IPS-NIHi7 (cell line): Measurements from ENCODE around the gene LCN15.
"Not testable (repeated sequence)": the region's sequence is repeated elsewhere in the genome, so short reads cannot be mapped to it uniquely, and the experiment has no call there.

Experiments
- DNase-seq: peaks from one replicate; pipeline ENCODE4 v3.0.0; 2012; ENCODE audit warnings: mixed read lengths; ENCODE audit errors: extremely low spot score

The LCN15 gene

GRCh38 chr9:136764301-136764891 is at the start of gene LCN15:
Gene LCN15 (minus strand): TSS chr9:136764518. CDS start chr9:136764488, 30 bp downstream.
- DNase-seq, result peak; percentile 7

GRCh38 chr9:136808806-136809158 is 44.5 kb upstream of the LCN15 start:
- no peak for DNase-seq

GRCh38 chr9:136808075-136808805 is 43.9 kb upstream of the LCN15 start:
- DNase-seq, result no peak

- DNase-seq, result peak; percentile 92
Observed at GRCh38 chr9:136807281-136808074, 43.2 kb upstream of the LCN15 start, which contains the start of gene RABL6. Gene RABL6 (plus strand): TSS chr9:136807948. CDS start chr9:136808197, 249 bp downstream.

- no peak for DNase-seq
Observed at GRCh38 chr9:136806631-136807201, 42.4 kb upstream of the LCN15 start.

GRCh38 chr9:136806067-136806466 is 41.7 kb upstream of the LCN15 start:
- no peak for DNase-seq

DNA sequence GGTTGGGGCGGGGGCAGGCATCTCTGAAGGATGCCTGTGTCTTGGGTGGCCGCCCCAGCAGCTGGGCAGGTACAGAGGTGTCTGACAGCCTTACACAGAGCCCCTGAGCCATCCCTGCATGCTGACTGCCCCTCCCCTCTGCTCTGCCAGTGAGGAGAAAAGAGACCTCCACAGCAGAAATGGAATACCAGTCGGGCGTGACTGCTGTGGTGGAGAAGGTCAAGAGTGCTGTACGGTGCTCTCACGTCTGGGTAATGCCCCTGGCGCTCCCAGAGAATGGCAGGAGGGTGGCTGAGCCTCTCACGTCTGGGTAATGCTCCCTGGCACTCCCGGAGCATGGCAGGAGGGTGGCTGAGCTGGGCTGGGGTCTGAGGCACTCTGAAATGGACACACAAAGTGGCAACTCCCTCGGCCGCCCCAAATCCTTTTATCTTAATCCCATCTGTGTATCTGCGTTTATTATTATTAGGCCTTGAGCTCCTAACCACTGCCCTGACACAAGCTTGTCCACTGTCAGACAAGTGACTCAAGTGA is 41.0 kb upstream of the LCN15 start:
- no peak for DNase-seq

GRCh38 chr9:136804509-136805206 is 40.3 kb upstream of the LCN15 start:
- no peak for DNase-seq

GRCh38 chr9:136803551-136804508 is 39.5 kb upstream of the LCN15 start:
- no peak for DNase-seq

DNA sequence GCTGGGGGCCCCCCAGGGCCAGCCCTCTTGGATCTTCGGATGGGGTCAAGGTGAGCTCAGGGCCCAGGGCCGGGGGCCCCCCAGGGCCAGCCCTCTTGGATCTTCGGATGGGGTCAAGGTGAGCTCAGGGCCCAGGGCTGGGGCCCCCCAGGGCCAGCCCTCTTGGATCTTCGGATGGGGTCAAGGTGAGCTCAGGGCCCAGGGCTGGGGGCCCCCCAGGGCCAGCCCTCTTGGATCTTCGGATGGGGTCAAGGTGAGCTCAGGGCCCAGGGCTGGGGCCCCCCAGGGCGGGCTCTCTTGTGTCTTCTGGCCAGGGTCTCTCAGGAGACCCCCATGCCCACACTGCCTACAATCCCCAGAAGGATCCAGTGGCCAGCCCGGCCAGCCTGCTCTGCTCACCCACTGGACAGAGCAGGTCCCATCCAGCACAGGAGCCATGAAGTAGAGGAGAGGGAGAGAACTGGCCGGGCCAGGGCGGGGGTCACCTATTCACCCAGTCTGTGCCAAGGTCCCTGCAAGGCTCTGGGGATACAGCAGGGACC is 38.8 kb upstream of the LCN15 start:
- not testable (repeated sequence) for DNase-seq

- no peak for DNase-seq
Observed at GRCh38 chr9:136802321-136802720, 38.0 kb upstream of the LCN15 start.

GRCh38 chr9:136799854-136800657 is 35.7 kb upstream of the LCN15 start:
- DNase-seq, result peak; percentile 85

- DNase-seq, result no peak
Observed at GRCh38 chr9:136799079-136799853, 34.9 kb upstream of the LCN15 start.

GRCh38 chr9:136798708-136799078 is 34.4 kb upstream of the LCN15 start:
- DNase-seq, result no peak

DNA sequence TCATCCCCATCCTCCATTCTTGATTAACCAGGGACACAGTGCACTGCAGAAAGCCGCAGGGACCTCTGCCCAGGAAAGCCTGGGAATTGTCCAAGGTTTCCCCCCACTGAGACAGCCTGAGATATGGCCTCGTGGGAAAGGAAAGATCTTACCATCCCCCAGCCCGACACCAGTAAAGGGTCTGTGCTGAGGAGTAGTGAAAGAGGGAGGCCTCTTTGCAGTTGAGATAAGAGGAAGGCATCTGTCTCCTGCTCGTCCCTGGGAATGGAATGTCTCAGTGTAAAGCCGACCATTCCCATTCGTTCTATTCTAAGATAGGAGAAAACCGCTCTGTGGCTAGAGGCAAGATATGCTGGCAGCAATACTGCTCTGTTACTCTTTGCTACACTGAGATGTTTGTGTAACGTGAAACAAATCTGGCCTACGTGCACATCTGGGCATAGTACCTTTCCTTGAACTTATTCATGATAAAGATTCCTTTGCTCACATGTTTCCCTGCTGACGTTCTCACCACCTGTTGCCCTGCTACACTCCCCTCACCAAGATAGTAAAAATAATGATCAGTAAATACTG is 32.5 kb upstream of the LCN15 start:
- not testable (repeated sequence) for DNase-seq

DNA sequence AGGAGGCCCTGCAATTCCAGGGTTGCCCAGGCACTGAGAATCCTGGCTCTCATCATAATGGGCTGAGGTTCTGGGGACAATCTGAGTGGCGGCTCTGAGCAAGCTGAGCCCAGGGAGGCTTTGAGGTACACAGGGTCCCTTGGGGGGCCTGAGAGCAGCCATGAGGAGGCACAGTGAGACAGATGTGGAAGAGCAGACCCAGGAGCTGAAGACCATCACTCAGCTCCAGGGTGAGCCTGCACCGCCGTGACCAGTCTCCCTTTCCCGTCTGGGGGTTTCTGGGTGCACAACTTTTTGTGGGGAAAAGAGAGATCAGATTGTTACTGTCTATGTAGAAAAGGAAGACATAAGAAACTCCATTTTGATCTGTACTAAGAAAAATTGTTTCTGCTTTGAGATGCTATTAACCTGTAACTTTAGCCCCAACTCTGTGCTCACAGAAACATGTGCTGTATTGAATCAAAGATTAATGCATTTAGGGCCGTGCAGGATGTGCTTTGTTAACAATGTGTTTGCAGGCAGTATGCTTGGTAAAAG is 32.0 kb upstream of the LCN15 start, which contains the start of gene CCDC183:
Gene CCDC183, plus strand, starts transcription at position 101 of the 537 bp plus-strand sequence. Its CDS starts 60 bp downstream, at position 161.
- no peak for DNase-seq

- DNase-seq, result no peak
Observed at GRCh38 chr9:136795000-136795348, 30.7 kb upstream of the LCN15 start.
